ENCODE measurements around the gene UQCRC2.

GRCh38 chr16:21962475-21962874, 9.3 kb downstream of the UQCRC2 start:
- TF ChIP-seq CTCF (IDR thresholded peaks at IDR 0.05), result no peak
- no peak for TF ChIP-seq POLR2AphosphoS5 (IDR thresholded peaks at IDR 0.05)
